Urothelium cell line (cell line): ENCODE measurements around the gene MGAT3.
"Not testable (repeated sequence)": the region's sequence is repeated elsewhere in the genome, so short reads cannot be mapped to it uniquely, and the experiment has no call there.

ENCODE experiments used
- DNase-seq: peaks from one replicate; pipeline ENCODE4 v3.0.0; 2011; ENCODE audit warnings: low spot score, mixed read lengths
- FAIRE-seq: peaks from 2 replicates; lab custom pipeline; 2011; peaks lifted over from hg19 to GRCh38; lab: Jason Lieb, UNC

Gene MGAT3

DNA sequence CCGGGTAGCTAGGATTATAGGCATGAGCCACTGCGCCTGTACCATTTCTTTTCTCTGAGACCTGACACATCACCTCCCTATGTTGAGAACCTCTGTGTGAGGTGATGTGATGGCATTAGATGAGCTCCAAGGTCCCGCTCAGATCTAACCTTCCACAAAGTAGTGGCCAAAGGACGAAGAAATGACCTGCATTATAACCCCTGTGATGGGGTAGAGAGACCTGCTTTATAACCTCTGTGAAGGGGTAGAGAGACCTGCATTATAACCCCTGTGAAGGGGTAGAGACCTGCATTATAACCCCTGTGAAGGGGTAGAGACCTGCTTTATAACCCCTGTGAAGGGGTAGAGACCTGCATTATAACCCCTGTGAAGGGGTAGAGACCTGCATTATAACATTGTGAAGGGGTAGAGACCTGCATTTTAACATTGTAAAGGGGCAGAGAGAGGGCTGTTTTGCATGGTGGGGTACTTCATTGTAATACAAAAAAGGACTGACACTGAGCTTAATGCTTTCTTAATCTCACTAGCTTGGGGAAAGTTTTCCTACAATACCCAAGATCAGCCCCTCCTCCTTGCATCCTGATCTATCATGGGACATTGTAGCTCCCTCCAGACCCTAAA lies 53.8 kb downstream of the MGAT3 start:
- FAIRE-seq (no peak), DNase-seq (no peak)

DNA sequence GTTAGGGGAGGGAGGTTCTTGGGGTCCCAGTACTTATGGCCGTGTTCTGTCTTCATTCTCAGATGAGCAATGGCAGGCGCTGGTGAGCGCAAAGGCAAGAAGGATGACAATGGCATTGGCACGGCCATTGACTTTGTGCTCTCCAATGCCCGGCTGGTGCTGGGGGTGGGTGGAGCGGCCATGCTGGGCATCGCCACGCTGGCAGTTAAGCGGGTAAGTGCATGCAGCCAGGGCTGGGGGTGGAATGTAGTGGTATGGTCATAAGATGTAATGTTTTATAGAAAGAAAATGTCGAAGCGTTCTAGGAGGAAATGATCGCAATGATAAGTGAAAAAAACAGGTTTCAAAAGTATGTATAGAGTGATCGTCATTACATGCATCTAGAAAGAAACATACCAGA lies 54.4 kb downstream of the MGAT3 start:
- FAIRE-seq = no peak

DNA sequence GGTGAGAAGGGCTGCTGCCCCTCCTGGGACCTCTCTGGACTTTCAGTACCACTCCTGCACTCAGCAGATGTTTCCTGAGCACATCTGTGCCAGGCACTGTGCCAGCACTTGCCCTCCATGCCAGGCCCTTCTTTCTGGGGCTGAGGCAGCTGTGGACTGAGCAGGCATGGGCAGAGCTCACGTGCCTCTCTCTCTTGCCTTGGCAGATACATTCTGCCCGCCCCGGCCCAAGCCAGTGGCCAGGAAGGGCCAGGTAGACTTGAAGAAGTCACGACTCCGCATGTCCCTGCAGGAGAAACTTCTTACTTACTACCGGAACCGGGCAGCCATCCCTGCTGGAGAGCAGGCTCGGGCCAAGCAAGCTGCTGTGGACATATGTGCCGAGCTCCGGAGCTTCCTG lies 55.2 kb downstream of the MGAT3 start:
- DNase-seq = no peak
- FAIRE-seq = no peak

More for the DNA sequence above, 54.4 kb downstream of the MGAT3 start:
- no peak for DNase-seq

DNA sequence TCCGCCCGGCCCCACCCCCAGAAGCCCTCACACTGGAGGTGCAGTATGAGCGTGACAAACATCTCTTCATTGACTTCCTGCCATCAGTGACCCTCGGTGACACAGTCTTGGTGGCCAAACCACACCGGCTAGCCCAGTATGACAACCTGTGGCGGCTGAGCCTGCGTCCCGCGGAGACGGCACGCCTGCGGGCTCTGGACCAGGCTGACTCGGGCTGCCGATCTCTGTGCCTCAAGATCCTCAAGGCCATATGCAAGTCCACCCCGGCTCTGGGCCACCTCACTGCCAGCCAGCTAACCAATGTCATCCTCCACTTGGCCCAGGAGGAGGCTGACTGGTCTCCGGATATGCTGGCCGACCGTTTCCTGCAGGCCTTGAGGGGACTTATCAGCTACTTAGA lies 57.0 kb downstream of the MGAT3 start:
- FAIRE-seq (no peak), DNase-seq (no peak)

DNA sequence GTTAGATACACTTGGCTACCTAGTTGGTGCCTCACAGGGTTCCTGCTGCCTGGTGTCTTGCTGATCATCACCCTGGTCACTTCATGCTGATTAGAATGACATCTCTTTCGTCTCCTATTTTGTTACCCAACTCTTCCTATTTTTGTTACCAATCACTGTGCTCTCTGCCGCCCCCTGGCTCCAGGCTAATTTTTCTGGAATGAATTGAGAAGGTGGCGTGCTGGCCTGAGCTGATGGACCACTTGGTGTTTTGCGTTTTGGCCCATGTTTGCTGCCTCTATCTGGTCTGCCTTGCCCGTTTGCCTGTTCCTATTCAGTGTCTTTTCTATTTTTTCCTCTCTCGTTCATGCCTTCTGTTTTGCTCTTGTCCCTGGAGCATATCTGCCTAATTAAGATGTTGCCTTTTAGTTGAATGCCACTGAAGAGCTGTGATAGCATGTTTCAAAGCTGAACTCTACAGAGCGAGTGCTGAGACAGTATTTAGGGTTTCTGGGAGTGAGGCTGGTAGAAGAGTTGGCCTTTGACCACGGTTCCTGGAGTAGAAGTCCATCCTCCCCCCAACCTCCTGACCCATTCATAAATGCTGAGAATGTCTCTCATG lies 57.7 kb downstream of the MGAT3 start:
- FAIRE-seq (peak; percentile 78), DNase-seq (peak; percentile 46)

DNA sequence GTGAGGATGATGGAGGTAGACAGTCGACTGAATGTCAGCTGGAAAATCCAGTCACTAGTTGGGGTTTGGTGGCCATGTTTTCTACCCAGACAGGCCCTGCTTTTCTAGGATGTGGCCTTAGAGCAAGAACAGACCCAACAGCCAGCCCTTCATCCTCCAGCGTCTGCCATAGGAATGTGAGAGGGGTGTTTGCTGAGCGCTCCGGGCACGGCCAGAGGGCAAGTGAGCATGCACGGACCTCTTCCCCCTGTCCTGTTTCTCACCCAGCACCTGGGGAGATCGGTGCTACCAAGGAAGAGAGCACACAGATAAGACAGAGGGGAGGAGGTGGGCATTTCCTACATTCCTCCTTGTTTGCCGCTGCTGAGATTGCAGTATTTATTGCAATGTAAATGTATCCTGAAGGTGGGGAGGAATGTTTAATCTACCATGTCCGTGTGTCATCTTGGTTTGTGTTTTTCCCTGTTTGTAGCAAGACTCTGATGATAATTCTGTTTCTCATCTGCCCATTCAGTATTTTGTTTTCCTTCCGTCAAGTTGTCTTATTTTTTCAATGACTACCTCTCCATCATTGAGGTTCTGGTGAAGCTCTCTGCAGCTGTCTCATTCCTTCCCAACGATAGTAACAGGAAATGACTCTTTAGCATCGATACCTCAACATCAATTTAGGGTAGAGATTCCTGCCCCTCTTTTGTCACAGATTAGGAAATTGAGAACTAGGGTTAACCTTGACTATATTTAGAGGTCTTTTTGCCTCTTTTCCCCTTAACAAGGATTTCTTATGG lies 58.6 kb downstream of the MGAT3 start:
- FAIRE-seq = no peak
- no peak for DNase-seq

DNA sequence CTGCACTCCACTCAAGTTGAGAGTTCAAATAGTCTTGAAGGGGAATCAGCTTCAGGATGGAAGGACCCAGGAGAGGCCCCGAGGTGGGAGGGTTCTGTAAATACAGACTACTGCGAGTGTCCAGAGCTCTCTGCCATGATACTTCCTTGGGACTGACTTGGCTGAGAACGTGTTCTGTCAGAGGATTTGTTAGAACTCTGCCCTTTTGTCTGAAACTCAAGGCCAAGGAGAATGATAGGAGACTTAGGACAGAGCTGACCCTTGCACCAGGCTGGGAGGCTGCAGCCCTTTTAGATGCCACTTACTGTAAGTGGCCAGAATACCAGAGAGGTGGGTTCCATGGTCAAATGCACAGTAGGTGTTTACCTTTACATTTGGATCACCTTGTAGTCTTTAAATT lies 60.7 kb downstream of the MGAT3 start:
- FAIRE-seq (no peak), DNase-seq (no peak)

DNA sequence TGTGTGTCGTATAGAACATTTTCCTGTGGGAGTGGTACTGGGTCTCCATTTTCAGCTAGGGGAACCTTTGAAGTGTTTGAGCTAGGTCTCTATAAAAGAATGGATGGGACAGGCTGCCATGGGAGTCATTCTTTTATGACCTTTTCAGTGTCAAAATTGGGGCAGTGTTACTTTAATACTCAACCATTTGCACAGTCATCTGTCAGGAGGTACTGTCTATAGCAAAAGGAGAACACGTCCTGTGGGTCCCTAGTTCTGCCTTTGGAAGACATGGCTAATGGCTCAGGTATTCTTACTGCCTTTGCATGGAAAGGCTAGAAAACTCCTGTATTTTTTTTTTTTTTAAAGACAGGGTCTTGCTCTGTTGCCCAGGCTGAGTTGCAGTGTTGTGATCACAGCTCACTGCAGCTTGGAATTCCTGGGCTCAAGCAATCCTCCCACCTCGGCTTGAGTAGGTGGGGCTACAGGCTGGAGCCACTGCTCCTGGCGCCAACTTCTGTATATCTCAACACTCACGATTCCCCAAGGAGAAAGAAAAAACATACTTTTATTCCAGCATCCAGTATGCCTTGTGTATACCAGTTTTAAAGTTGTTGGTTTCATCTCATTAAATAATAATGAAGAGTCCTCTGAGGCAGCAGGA lies 61.5 kb downstream of the MGAT3 start:
- DNase-seq = no peak
- FAIRE-seq = no peak

DNA sequence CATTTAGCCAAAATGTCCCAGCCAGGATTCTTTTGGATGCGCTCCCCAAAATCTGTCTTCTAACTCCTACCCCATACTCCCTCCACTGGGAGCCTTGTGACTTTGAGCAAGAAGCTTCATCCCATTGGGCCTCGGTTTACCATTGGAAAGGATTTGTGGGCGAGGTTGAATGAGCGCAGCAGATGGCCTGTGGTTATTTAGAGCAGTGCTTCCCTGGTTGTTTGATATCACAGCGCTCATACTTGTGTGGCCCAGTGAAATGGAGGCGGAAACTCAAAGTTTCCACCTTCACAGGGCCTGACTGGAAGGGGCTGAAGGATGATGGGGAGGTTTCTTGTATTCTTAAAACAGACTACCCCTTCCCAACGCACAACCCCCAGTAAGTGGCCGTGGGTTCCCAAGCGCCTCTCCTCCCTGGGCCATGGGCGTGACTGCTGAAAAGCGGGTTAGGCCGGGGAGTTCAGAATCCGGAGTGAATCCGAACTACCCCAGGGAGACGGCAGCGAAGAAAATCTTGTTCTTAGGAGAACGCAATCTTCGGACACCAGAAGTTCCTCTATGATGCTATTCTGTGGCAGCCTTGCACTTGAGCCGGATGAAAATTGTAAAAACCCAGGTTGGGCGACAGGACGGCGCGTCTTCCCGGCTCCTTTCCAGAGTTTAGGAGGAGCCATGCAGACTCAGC lies 62.3 kb downstream of the MGAT3 start:
- FAIRE-seq (no peak), DNase-seq (peak; percentile 44)

DNA sequence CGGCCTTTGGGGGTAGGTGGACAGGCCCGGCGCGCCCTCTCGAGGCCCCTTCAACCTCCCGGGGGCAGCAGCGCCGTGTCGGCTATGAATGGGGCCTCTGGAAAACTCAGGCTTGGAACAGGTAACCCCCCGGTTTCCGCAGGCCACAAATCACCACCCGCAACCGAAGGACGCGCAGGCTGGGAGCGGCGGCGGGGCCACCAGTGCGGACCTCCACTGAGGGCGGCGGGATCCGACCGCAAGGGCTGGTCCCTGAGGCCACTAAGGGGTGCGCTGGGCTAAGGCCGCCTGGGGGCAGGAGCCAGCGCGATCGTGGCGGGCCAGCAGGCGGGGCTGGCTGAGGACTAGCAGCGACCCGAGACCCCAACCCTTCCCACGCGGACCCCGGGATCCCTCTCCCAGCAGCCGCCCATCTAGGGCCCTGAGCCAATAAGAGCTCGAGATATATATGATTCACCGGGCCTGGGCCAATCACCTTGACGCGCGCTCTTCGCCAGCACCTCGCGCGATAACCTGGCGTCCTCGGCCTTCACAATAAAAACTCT lies 62.9 kb downstream of the MGAT3 start:
- DNase-seq = peak; percentile 99
- peak; percentile 91 for FAIRE-seq

DNA sequence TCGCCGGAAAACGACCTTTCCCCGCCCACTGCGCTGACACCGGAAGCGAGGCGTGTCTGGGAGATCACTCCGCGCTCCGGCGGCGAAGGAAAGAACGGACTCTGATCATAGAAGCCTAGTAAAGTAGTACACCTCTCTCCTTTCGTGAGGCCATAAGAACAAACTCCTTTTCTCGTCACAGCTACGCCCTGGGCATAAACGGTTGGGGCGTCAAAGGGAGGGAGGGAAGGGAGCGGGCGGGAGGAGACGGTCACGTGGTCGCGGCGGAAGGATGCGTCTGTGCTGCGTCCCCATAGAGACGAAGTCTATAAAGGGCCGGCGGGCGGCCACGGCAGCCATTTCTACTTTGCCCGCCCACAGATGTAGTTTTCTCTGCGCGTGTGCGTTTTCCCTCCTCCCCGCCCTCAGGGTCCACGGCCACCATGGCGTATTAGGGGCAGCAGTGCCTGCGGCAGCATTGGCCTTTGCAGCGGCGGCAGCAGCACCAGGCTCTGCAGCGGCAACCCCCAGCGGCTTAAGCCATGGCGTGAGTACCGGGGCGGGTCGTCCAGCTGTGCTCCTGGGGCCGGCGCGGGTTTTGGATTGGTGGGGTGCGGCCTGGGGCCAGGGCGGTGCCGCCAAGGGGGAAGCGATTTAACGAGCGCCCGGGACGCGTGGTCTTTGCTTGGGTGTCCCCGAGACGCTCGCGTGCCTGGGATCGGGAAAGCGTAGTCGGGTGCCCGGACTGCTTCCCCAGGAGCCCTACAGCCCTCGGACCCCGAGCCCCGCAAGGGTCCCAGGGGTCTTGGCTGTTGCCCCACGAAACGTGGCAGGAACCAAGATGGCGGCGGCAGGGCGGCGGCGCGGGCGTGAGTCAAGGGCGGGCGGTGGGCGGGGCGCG lies 63.7 kb downstream of the MGAT3 start, which contains the start of gene ATF4:
Gene ATF4, plus strand, starts transcription at position 337 of the 880 bp plus-strand sequence. CDS start 884 bp downstream, outside the sequence.
- FAIRE-seq (peak; percentile 91), DNase-seq (peak; percentile 84)

DNA sequence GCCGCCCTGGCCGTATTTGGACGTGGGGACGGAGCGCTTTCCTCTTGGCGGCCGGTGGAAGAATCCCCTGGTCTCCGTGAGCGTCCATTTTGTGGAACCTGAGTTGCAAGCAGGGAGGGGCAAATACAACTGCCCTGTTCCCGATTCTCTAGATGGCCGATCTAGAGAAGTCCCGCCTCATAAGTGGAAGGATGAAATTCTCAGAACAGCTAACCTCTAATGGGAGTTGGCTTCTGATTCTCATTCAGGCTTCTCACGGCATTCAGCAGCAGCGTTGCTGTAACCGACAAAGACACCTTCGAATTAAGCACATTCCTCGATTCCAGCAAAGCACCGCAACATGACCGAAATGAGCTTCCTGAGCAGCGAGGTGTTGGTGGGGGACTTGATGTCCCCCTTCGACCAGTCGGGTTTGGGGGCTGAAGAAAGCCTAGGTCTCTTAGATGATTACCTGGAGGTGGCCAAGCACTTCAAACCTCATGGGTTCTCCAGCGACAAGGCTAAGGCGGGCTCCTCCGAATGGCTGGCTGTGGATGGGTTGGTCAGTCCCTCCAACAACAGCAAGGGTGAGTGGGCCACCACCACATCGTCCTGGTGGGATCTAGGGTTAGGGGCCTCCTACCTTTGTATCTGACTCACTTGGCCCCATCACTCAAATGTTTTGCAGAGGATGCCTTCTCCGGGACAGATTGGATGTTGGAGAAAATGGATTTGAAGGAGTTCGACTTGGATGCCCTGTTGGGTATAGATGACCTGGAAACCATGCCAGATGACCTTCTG lies 64.5 kb downstream of the MGAT3 start:
- FAIRE-seq = peak; percentile 17

DNA sequence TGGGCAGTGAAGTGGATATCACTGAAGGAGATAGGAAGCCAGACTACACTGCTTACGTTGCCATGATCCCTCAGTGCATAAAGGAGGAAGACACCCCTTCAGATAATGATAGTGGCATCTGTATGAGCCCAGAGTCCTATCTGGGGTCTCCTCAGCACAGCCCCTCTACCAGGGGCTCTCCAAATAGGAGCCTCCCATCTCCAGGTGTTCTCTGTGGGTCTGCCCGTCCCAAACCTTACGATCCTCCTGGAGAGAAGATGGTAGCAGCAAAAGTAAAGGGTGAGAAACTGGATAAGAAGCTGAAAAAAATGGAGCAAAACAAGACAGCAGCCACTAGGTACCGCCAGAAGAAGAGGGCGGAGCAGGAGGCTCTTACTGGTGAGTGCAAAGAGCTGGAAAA lies 65.3 kb downstream of the MGAT3 start:
- not testable (repeated sequence) for FAIRE-seq, DNase-seq

More for the DNA sequence above, 64.5 kb downstream of the MGAT3 start:
- DNase-seq = not testable (repeated sequence)

DNA sequence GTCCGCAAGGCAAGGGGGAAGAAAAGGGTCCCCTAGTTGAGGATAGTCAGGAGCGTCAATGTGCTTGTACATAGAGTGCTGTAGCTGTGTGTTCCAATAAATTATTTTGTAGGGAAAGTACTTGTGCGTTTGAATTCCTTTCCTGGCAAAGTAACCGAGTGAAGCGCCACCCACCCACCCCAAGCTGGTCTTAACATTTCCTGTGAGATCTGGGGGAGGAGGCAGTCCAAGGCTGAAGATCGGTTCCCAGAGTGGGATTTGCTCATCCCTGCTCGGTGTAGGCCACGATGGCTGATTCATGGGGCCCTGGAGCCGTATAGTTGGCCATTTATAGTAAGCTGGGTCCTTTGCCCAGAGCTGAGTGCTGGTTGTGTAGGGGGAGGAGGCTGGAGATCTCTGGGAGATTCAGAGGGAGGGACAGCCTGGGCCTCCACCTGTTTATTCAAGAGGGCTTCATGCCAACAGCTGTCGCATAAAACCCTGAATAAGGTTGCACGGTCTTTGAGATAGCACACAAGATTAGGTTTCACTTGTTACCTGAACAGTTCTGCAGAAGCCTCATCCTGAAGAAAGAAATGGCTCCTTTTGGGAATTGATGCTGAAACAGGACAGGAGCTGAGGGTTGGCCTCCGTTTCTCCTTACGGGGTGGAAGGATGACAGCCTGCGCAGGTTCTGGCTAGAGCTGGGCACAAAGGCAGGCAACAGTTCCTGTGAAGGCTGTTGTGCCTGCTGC lies 65.9 kb downstream of the MGAT3 start:
- FAIRE-seq = no peak
- no peak for DNase-seq

DNA sequence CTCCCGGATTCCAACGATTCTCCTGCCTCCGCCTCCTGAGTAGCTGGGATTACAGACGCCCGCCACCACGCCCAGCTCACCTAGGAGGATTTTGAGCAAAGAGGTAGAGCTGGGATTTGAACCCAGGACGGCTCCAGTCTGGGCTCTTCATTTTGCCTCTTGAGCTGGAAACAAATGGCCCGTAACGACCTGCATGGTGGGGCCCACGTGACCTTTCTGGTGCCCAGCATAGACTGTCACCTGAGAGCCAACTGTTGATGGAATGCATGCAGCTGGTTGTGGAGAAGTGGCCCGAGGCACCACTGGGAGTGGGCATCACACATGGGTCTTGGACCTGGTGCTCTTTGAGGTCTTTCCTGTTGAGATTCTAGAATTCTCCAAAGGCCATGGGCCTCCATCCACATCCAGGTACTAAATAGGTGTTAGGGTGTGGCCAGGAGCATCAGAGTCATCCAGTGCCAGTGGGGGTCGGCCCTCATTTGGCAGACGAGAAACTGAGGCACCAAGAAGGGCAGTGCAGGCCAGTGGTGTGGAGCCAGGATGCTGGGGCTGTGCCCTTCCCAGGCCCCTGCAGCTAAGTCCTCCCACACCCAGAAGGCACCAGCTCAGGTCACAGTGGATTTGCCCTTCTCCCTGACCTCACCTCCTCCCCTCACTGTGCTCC lies 67.4 kb downstream of the MGAT3 start:
- DNase-seq (no peak), FAIRE-seq (no peak)

DNA sequence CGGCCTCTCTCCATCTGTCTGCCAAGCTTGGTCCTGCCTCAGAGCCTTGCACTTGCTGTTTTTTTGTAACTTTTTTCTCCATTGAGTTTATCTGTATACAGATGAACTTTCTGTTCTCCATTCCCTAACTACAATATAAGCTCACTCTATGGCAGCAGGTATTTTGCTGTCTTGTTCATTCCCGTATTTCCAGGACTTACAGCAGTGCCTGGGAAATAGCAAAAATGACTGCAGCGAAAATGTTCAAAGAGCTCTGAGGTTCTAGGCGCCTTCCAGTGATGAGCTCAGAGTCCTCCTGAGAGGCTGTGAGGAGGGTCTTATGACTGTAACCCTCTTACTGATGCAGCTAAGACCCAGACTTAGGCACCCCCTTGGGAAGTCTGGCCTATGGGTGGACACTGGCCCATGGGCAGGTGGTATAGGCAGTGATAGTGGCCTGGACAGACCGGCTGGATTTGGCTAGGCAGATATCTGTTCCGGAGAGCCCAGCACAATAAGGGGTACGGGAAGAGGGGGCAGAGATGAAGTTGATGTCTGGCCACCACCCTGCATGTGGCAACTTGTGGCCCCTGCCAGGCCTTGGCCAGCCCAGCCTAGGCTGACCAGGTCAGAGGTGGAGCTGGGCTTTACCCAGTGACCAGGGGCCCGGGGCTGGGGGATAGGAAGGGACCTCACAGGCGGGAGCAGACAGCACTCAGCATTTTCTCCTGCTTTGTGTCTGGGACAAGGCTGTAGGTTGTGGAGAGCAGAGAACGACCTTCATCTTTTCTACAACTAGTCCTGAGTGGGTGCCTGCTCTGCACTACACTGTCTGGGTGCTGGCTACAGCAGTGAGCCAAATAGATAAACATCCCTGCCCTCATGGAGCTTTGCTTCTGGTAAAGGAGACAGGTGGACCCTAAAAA lies 68.2 kb downstream of the MGAT3 start:
- FAIRE-seq (no peak), DNase-seq (no peak)

DNA sequence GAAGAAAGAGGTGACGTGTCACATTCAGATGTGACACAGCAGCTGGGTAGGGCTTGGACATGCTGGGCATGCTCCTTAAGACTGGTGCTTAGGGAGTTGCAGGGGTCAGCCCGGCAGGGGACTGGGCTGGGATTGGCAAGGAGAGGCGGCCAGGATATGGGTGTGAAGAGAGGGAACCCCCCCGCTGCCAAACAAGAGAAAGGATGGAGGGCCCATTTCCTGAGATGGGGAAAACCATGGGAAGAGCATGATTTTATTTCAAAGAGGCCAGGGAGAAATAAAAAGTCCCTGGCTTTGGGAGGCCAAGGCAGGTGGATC lies 68.8 kb downstream of the MGAT3 start:
- no peak for FAIRE-seq
- no peak for DNase-seq
